Spleen (tissue), 7 donors: ENCODE data around the gene HSD17B12.

Experiments
- CTCF ChIP-seq, 11 experiments: fragments of 200-600 bp in 7 of 11; fragments of 450-650 bp in 4 of 11; sonication (generic) in 4 of 11; IDR thresholded peaks in 8 of 11; conservative IDR thresholded peaks in 3 of 11; 1 replicate in 7 of 11; 2 replicates in 4 of 11; pipeline versions ENCODE4 v1.4.0 to v1.8.0; 2016 to 2021; ENCODE audit warnings: antibody characterized with exemption in 11 of 11, inconsistent platforms in 4 of 11, mild to moderate bottlenecking in 1 of 11
- POLR2A ChIP-seq, 3 donors: fragments of 450-650 bp; IDR thresholded peaks; one replicate each; pipeline ENCODE4 v1.5.1; 2017; ENCODE audit warnings: antibody characterized with exemption in 3 of 3, mild to moderate bottlenecking in 1 of 3
- POLR2AphosphoS5 ChIP-seq, 3 donors: sonication (generic); formaldehyde crosslinking; IDR thresholded peaks; one replicate each; pipeline ENCODE4 v1.5.1; 2017; ENCODE audit warnings: antibody characterized with exemption in 3 of 3
- donor health status: DM: no; HTN: no; CAD: no; lungs with moderate emphysema.
- donor health status: DM: no; HTN: no; CAD: no.
- donor health status: DM: no; HTN: no; CAD: no.

- TF ChIP-seq CTCF (IDR thresholded peaks at IDR 0.05 in 8 of 11, conservative IDR thresholded peaks at IDR 0.05 in 3 of 11) = no peak
- no peak for TF ChIP-seq POLR2A (IDR thresholded peaks at IDR 0.05)
- TF ChIP-seq POLR2AphosphoS5 (IDR thresholded peaks at IDR 0.05) = no peak
These were observed 104.8 kb downstream of the HSD17B12 start for GRCh38 chr11:43785318-43785717.
